ENCODE results near the gene TP53I11.

TP53I11 gene

GRCh38 chr11:44960200-44960845 lies 9.6 kb upstream of the TP53I11 start:
- CTCF ChIA-PET = interaction anchor here (1.2 to 3.4 kb wide), 4 partner anchors 14 to 144 kb away, joined by 3 to 14 read pairs (median 7); no protein-coding TSS in a partner anchor
- POLR2A ChIA-PET = interaction anchor here (0.7 kb wide), 1 partner anchor 18 kb away, joined by 14 read pairs; no protein-coding TSS in a partner anchor
- DNase-seq (ENCODE audit: extremely low spot score) = no peak
- TF ChIP-seq CTCF (IDR thresholded peaks at IDR 0.05; ENCODE audit: control extremely low read depth, extremely low read depth, low read depth, missing control alignments) = no peak

- CTCF ChIA-PET = interaction anchor here (0.8 to 3.4 kb wide), 6 partner anchors 15 to 374 kb away, joined by 3 to 14 read pairs (median 3); no protein-coding TSS in a partner anchor
- no peak for DNase-seq (ENCODE audit: extremely low spot score)
- POLR2A ChIA-PET = no interaction called here
- TF ChIP-seq CTCF (IDR thresholded peaks at IDR 0.05; ENCODE audit: control extremely low read depth, extremely low read depth, low read depth, missing control alignments) = no peak
Measured at GRCh38 chr11:44959064-44959463, 8.4 kb upstream of the TP53I11 start.

GRCh38 chr11:44957776-44958564 lies 7.3 kb upstream of the TP53I11 start:
- CTCF ChIA-PET = interaction anchor here (1.1 to 3.4 kb wide), 3 partner anchors 18 to 375 kb away, joined by 3 to 14 read pairs (median 3); no protein-coding TSS in a partner anchor

GRCh38 chr11:44957040-44957515 lies 6.4 kb upstream of the TP53I11 start:
- ChIA-PET POLR2A (no interaction called here), CTCF (interaction anchor here (1.2 kb wide), 1 partner anchor 21 kb away, joined by 4 read pairs; no protein-coding TSS in a partner anchor)
- no peak for TF ChIP-seq CTCF (IDR thresholded peaks at IDR 0.05; ENCODE audit: control extremely low read depth, extremely low read depth, low read depth, missing control alignments)
- no peak for DNase-seq (ENCODE audit: extremely low spot score)

More at GRCh38 chr11:44957776-44958564, 7.3 kb upstream of the TP53I11 start:
- no peak for TF ChIP-seq CTCF (IDR thresholded peaks at IDR 0.05; ENCODE audit: control extremely low read depth, extremely low read depth, low read depth, missing control alignments)
- DNase-seq (ENCODE audit: extremely low spot score) = no peak
- POLR2A ChIA-PET = no interaction called here

- no peak for DNase-seq (ENCODE audit: extremely low spot score)
- ChIA-PET CTCF (interaction anchor here (1.0 to 1.8 kb wide), 6 partner anchors 15 to 150 kb away, joined by 3 to 8 read pairs (median 4); no protein-coding TSS in a partner anchor), POLR2A (no interaction called here)
- TF ChIP-seq CTCF (IDR thresholded peaks at IDR 0.05; ENCODE audit: control extremely low read depth, extremely low read depth, low read depth, missing control alignments) = no peak
Measured at GRCh38 chr11:44955015-44955738, 4.5 kb upstream of the TP53I11 start.

All from GM10248 (cell line).